HCT116 (cell line): ENCODE data around the gene BCL11B. TPM values are rescaled to one million over a fixed set of nuclear protein-coding genes. Genes with fewer than 3 reads are reported as not detected.

Experiments used
- ATAC-seq: fragments of 200-7000 bp; cut with Tn5 transposase; 2 replicates; pipeline ENCODE4 v1.9.1; 2020; ENCODE audit warnings: mild to moderate bottlenecking, moderate library complexity
- BruUV-seq: library from RNA; stranded (reverse); fragments of 400-500 nt; replicated peaks from 2 replicates; lab custom pipeline; 2021; lab: Mats Ljungman, UMichigan
- CTCF ChIA-PET: fragments of 300-600 bp; sonication (Branson Sonifier 250); formaldehyde crosslinking; loops from one replicate; lab custom pipeline; 2021; ENCODE audit warnings: antibody characterized with exemption; lab: Charles Lee
- POLR2A ChIA-PET: fragments of 300-600, 350-600 bp; sonication (Branson Sonifier 250); formaldehyde crosslinking; loops from one replicate; lab custom pipeline; 2021; ENCODE audit warnings: antibody characterized with exemption; lab: Charles Lee
- RAD21 ChIA-PET, 2 experiments: fragments of 300-600 bp; sonication (Branson Sonifier 250); formaldehyde crosslinking; loops; one replicate each; lab custom pipeline; 2023; ENCODE audit warnings: low total read pairs in 2 of 2; ENCODE audit not compliant: uncharacterized antibody in 2 of 2, unreplicated experiment in 2 of 2, low non-redundant PET in 1 of 2; lab: Charles Lee
- DNase-seq: peaks from one replicate; pipeline ENCODE4 v3.0.0-alpha.2; 2010; ENCODE audit warnings: low read depth, low spot score
- H2AFZ ChIP-seq: fragments of 200-600 bp; shearing (Covaris generic), sonication (generic); 2 replicates; pipeline ENCODE4 v1.6.1; 2017; ENCODE audit warnings: low read depth, mixed run types, mixed read lengths, antibody characterized with exemption, low read length; ENCODE audit not compliant: poor library complexity, severe bottlenecking
- H3K27ac ChIP-seq: 2 replicates; pipeline ENCODE4 v1.5.1; 2012; ENCODE audit warnings: low read depth, low read length
- H3K27me3 ChIP-seq: fragments of 200-600 bp; sonication (generic); 2 replicates; pipeline ENCODE4 v1.6.1; 2016; ENCODE audit warnings: mixed run types, low read length, mixed read lengths; ENCODE audit not compliant: insufficient read depth
- H3K36me3 ChIP-seq, 2 experiments: fragments of 200-500 bp in 1 of 2; fragments of 200-600 bp in 1 of 2; sonication (Bioruptor generic) in 1 of 2; sonication (generic) in 1 of 2; 2 replicates each; pipeline versions ENCODE4 v1.5.1 to v1.6.1; 2014 to 2016; ENCODE audit warnings: low read length in 2 of 2, inconsistent platforms in 1 of 2, mixed read lengths in 1 of 2, mixed run types in 1 of 2; ENCODE audit not compliant: insufficient read depth in 2 of 2, control insufficient read depth in 1 of 2
- H3K4me1 ChIP-seq, 2 experiments: fragments of 200-600 bp in 1 of 2; sonication (generic) in 1 of 2; 2 replicates each; pipeline versions ENCODE4 v1.5.1 to v1.6.1; 2012 to 2017; ENCODE audit warnings: low read length in 2 of 2, inconsistent platforms in 1 of 2, mild to moderate bottlenecking in 1 of 2, mixed read lengths in 1 of 2, mixed run types in 1 of 2, moderate library complexity in 1 of 2; ENCODE audit not compliant: insufficient read depth in 2 of 2, control insufficient read depth in 1 of 2
- H3K4me2 ChIP-seq: fragments of 200-600 bp; sonication (generic); 2 replicates; pipeline ENCODE4 v1.6.1; 2017; ENCODE audit warnings: mixed run types, low read length, mixed read lengths
- H3K4me3 ChIP-seq, 2 experiments: fragments of 200-600 bp in 1 of 2; sonication (generic) in 1 of 2; replicated peaks in 1 of 2; 2 replicates each; pipeline ENCODE4 v1.5.1; 2011 to 2016; ENCODE audit warnings: low read length in 2 of 2, control low read depth in 1 of 2, low read depth in 1 of 2, mild to moderate bottlenecking in 1 of 2, mixed read lengths in 1 of 2, mixed run types in 1 of 2
- H3K79me2 ChIP-seq: fragments of 200-600 bp; sonication (generic); 2 replicates; pipeline ENCODE4 v1.6.1; 2017; ENCODE audit warnings: mild to moderate bottlenecking, mixed run types, low read length, moderate library complexity, mixed read lengths; ENCODE audit not compliant: insufficient read depth
- H3K9ac ChIP-seq: fragments of 200-600 bp; sonication (generic); 2 replicates; pipeline ENCODE4 v1.6.1; 2016; ENCODE audit warnings: low read length, mixed read lengths
- H3K9me2 ChIP-seq: fragments of 200-600 bp; sonication (generic), shearing (Covaris generic); 2 replicates; pipeline ENCODE4 v1.6.1; 2017; ENCODE audit warnings: mixed run types, mild to moderate bottlenecking, moderate library complexity; ENCODE audit not compliant: insufficient read depth
- H3K9me3 ChIP-seq, 2 experiments: fragments of 200-500 bp in 1 of 2; fragments of 200-600 bp in 1 of 2; sonication (Bioruptor generic) in 1 of 2; sonication (generic) in 1 of 2; 2 replicates each; pipeline ENCODE4 v1.6.1; 2014 to 2017; ENCODE audit warnings: low read length in 2 of 2, mixed read lengths in 2 of 2, inconsistent platforms in 1 of 2, low read depth in 1 of 2, mild to moderate bottlenecking in 1 of 2, mixed run types in 1 of 2, moderate library complexity in 1 of 2; ENCODE audit not compliant: control insufficient read depth in 1 of 2, insufficient read depth in 1 of 2
- H4K20me1 ChIP-seq: fragments of 200-600 bp; sonication (generic), shearing (Covaris generic); 2 replicates; pipeline ENCODE4 v1.6.1; 2017; ENCODE audit warnings: mixed run types, mild to moderate bottlenecking, moderate library complexity; ENCODE audit not compliant: insufficient read depth
- CBX3 ChIP-seq: IDR thresholded peaks from 2 replicates; pipeline ENCODE4 v1.6.1; 2012; ENCODE audit warnings: low read depth
- EGR1 ChIP-seq: IDR thresholded peaks from 2 replicates; pipeline ENCODE4 v1.6.1; 2012; ENCODE audit warnings: low read depth
- ELF1 ChIP-seq: IDR thresholded peaks from 2 replicates; pipeline ENCODE4 v1.6.1; 2012; ENCODE audit warnings: low read depth, borderline replicate concordance
- POLR2A ChIP-seq: IDR thresholded peaks from 2 replicates; pipeline ENCODE4 v1.7.0; 2011; ENCODE audit warnings: borderline replicate concordance; ENCODE audit not compliant: insufficient read depth, insufficient read length; ENCODE audit errors: extremely low read depth
- POLR2AphosphoS5 ChIP-seq: IDR thresholded peaks from 2 replicates; pipeline ENCODE4 v1.6.1; 2011; ENCODE audit warnings: mild to moderate bottlenecking, low read depth, low read length, moderate library complexity
- RAD21 ChIP-seq: IDR thresholded peaks from 2 replicates; pipeline ENCODE4 v1.6.1; 2012; ENCODE audit warnings: low read depth, mild to moderate bottlenecking
- SIN3A ChIP-seq: IDR thresholded peaks from 2 replicates; pipeline ENCODE4 v1.6.1; 2012; ENCODE audit warnings: low read depth
- SP1 ChIP-seq: IDR thresholded peaks from 2 replicates; pipeline ENCODE4 v1.6.1; 2012; ENCODE audit warnings: low read depth
- SRF ChIP-seq: IDR thresholded peaks from 2 replicates; pipeline ENCODE4 v1.6.1; 2012; ENCODE audit warnings: low read depth
- TCF7L2 ChIP-seq: IDR thresholded peaks from 2 replicates; pipeline ENCODE4 v1.7.0; 2011; ENCODE audit warnings: borderline replicate concordance, inconsistent platforms; ENCODE audit not compliant: insufficient read depth, insufficient read length; ENCODE audit errors: extremely low read depth
- YY1 ChIP-seq: IDR thresholded peaks from 2 replicates; pipeline ENCODE4 v1.6.1; 2011; ENCODE audit warnings: low read length, low read depth, moderate library complexity, mild to moderate bottlenecking; ENCODE audit not compliant: insufficient replicate concordance; ENCODE audit errors: extremely low read depth
- ZNF274 ChIP-seq: fragments of 200-500 bp; sonication (Bioruptor generic); IDR thresholded peaks from 2 replicates; pipeline ENCODE4 v1.6.1; 2014; ENCODE audit warnings: mild to moderate bottlenecking, low read depth, low read length, inconsistent platforms
- intact Hi-C: fragments of 100-400 bp; cut with micrococcal nuclease; formaldehyde crosslinking; loops from 2 replicates; pipeline ENCODE4 v1.10.0; 2022
- total RNA-seq: library from RNA; stranded (reverse); gene quantifications from one replicate; pipeline ENCODE4 v1.2.1, GENCODE V29; 2021; ENCODE audit not compliant: unreplicated experiment
- TF ChIP-seq, protein P1 (sequence below): IDR thresholded peaks from 2 replicates; pipeline ENCODE4 v1.6.1; 2011; ENCODE audit warnings: mild to moderate bottlenecking, low read length, moderate library complexity; ENCODE audit not compliant: insufficient replicate concordance; ENCODE audit errors: extremely low read depth
- TF ChIP-seq, protein P2 (sequence below): IDR thresholded peaks from 2 replicates; pipeline ENCODE4 v1.6.1; 2012
- TF ChIP-seq, protein P3 (sequence below), 3 experiments: fragments of 200-600 bp in 1 of 3; sonication (generic) in 1 of 3; IDR thresholded peaks in 2 of 3; conservative IDR thresholded peaks in 1 of 3; 2 replicates each; pipeline ENCODE4 v1.5.1; 2012 to 2017; ENCODE audit warnings: low read depth in 2 of 3, low read length in 2 of 3, antibody characterized with exemption in 1 of 3, borderline replicate concordance in 1 of 3, control low read depth in 1 of 3, mild to moderate bottlenecking in 1 of 3, mixed read lengths in 1 of 3, mixed run types in 1 of 3, moderate library complexity in 1 of 3; ENCODE audit not compliant: insufficient read depth in 1 of 3
- TF ChIP-seq, protein P4 (sequence below): IDR thresholded peaks from 2 replicates; pipeline ENCODE4 v1.6.1; 2012; ENCODE audit warnings: low read depth

Gene BCL11B
- total RNA-seq, 1 experiment from 2014 or later = 1.1 TPM

DNA sequence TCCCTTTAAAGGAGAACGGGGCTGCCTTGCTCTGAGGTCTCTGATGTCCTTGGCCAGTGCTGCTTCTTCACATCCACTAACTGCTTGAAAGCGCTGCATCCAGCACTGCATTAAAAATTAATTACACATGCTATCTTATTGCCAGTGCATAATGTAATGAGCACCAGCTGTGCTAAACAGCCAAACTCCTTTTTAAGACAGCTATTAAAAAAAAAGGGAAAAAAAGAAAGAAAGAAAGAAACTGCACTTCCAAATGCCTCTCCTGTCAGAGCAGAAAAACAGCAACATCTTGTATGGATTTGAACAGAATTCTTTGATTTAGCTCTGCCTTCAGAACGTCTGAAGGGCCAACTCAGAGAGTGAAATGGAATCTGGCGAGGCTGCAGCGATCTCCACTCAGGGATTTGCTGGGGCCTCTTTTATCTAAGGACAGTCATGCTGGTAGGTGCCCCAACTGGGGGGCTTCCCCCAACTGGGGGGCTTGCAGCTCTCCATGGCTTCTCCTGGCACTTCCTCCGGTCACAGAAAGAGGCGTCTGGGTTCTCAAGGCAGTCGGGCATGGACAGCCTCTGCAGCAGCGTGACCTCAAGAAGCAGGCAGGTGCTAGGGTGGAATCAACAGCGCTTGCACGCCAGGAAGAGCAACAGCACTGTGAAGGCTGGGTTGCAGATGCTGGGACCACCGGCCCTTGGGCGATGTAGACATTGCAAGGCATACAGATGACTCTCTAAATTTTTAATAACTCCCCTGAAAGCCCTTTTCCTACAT lies 46.4 kb downstream of the BCL11B start:
- no peak for DNase-seq
- Histone ChIP-seq H3K27me3 (no peaks in the 10 kb centered on the region), H3K79me2 (no peaks in the 10 kb centered on the region), H3K4me1 (peaks cover 7 to 11% of the 10 kb centered on the region in 2 experiments; a peak in 3 of 4 replicates)
- no peak for TF ChIP-seq ELF1
- no peak for TF ChIP-seq YY1
- no peak for TF ChIP-seq SIN3A
- no peak for TF ChIP-seq RAD21
- TF ChIP-seq TCF7L2 = no peak
- no peak for TF ChIP-seq EGR1
- TF ChIP-seq SRF = no peak
- no peak for TF ChIP-seq POLR2A
- TF ChIP-seq CBX3 = no peak
- TF ChIP-seq ZNF274 = no peak
- TF ChIP-seq, protein P1, sequence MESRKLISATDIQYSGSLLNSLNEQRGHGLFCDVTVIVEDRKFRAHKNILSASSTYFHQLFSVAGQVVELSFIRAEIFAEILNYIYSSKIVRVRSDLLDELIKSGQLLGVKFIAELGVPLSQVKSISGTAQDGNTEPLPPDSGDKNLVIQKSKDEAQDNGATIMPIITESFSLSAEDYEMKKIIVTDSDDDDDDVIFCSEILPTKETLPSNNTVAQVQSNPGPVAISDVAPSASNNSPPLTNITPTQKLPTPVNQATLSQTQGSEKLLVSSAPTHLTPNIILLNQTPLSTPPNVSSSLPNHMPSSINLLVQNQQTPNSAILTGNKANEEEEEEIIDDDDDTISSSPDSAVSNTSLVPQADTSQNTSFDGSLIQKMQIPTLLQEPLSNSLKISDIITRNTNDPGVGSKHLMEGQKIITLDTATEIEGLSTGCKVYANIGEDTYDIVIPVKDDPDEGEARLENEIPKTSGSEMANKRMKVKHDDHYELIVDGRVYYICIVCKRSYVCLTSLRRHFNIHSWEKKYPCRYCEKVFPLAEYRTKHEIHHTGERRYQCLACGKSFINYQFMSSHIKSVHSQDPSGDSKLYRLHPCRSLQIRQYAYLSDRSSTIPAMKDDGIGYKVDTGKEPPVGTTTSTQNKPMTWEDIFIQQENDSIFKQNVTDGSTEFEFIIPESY = no peak
- TF ChIP-seq, protein P2, sequence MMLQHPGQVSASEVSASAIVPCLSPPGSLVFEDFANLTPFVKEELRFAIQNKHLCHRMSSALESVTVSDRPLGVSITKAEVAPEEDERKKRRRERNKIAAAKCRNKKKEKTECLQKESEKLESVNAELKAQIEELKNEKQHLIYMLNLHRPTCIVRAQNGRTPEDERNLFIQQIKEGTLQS = no peak
- TF ChIP-seq, protein P3, sequence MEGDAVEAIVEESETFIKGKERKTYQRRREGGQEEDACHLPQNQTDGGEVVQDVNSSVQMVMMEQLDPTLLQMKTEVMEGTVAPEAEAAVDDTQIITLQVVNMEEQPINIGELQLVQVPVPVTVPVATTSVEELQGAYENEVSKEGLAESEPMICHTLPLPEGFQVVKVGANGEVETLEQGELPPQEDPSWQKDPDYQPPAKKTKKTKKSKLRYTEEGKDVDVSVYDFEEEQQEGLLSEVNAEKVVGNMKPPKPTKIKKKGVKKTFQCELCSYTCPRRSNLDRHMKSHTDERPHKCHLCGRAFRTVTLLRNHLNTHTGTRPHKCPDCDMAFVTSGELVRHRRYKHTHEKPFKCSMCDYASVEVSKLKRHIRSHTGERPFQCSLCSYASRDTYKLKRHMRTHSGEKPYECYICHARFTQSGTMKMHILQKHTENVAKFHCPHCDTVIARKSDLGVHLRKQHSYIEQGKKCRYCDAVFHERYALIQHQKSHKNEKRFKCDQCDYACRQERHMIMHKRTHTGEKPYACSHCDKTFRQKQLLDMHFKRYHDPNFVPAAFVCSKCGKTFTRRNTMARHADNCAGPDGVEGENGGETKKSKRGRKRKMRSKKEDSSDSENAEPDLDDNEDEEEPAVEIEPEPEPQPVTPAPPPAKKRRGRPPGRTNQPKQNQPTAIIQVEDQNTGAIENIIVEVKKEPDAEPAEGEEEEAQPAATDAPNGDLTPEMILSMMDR (IDR thresholded peaks at IDR 0.05 in 2 of 3, conservative IDR thresholded peaks at IDR 0.05 in 1 of 3; ENCODE audit: borderline replicate concordance in 1 of 3, insufficient read depth in 1 of 3, low read depth in 2 of 3, low read length in 2 of 3) = no peak
- TF ChIP-seq, protein P4, sequence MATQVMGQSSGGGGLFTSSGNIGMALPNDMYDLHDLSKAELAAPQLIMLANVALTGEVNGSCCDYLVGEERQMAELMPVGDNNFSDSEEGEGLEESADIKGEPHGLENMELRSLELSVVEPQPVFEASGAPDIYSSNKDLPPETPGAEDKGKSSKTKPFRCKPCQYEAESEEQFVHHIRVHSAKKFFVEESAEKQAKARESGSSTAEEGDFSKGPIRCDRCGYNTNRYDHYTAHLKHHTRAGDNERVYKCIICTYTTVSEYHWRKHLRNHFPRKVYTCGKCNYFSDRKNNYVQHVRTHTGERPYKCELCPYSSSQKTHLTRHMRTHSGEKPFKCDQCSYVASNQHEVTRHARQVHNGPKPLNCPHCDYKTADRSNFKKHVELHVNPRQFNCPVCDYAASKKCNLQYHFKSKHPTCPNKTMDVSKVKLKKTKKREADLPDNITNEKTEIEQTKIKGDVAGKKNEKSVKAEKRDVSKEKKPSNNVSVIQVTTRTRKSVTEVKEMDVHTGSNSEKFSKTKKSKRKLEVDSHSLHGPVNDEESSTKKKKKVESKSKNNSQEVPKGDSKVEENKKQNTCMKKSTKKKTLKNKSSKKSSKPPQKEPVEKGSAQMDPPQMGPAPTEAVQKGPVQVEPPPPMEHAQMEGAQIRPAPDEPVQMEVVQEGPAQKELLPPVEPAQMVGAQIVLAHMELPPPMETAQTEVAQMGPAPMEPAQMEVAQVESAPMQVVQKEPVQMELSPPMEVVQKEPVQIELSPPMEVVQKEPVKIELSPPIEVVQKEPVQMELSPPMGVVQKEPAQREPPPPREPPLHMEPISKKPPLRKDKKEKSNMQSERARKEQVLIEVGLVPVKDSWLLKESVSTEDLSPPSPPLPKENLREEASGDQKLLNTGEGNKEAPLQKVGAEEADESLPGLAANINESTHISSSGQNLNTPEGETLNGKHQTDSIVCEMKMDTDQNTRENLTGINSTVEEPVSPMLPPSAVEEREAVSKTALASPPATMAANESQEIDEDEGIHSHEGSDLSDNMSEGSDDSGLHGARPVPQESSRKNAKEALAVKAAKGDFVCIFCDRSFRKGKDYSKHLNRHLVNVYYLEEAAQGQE = no peak
- no peak for TF ChIP-seq POLR2AphosphoS5
- TF ChIP-seq SP1 = no peak
- TF ChIP-seq, all 23 proteins: peak for 0
- Histone ChIP-seq H3K27ac (no peak overlapping the region), H3K36me3 (no peaks in the 10 kb centered on the region), H3K9me3 (no peaks in the 10 kb centered on the region), H3K9ac (no peak overlapping the region), H3K9me2 (no peaks in the 10 kb centered on the region), H2AFZ (no peak overlapping the region), H4K20me1 (no peaks in the 10 kb centered on the region), H3K4me2 (no peak overlapping the region), H3K4me3 (no peak overlapping the region)
- BruUV-seq = no TSS peak
- intact Hi-C loops = no loop called here
- RAD21 ChIA-PET = interaction anchor here in 1 of 2 experiments (0.7 kb wide), 1 partner anchor 40 kb away, joined by 3 read pairs; no protein-coding TSS in a partner anchor
- POLR2A ChIA-PET = no interaction called here
- CTCF ChIA-PET = no interaction called here
- no peak for ATAC-seq
